OCI-LY7 (cell line): ENCODE results near the gene ZNF148. TPM values are rescaled to one million over a fixed set of nuclear protein-coding genes. Genes with fewer than 3 reads are reported as not detected.

Experiments
- BruUV-seq: library from RNA; stranded (reverse); fragments of 400-500 nt; replicated peaks from 2 replicates; lab custom pipeline; 2021; lab: Mats Ljungman, UMichigan
- CTCF ChIA-PET: fragments of 300-600 bp; sonication (Branson Sonifier 250); formaldehyde crosslinking; loops from one replicate; lab custom pipeline; 2022; ENCODE audit warnings: antibody characterized with exemption; ENCODE audit not compliant: unreplicated experiment; lab: Charles Lee
- POLR2A ChIA-PET: fragments of 300-600 bp; sonication (Branson Sonifier 250); formaldehyde crosslinking; loops from one replicate; lab custom pipeline; 2022; ENCODE audit warnings: antibody characterized with exemption; lab: Charles Lee
- DNase-seq: peaks from one replicate; pipeline ENCODE4 v3.0.0-alpha.2; 2015; ENCODE audit warnings: low spot score
- H2AFZ ChIP-seq: fragments of 200-600 bp; sonication (generic), shearing (Covaris generic); 2 replicates; pipeline ENCODE4 v1.6.1; 2014; ENCODE audit warnings: mild to moderate bottlenecking, antibody characterized with exemption, low read length, moderate library complexity
- H3K27ac ChIP-seq: fragments of 200-600 bp; sonication (generic); 2 replicates; pipeline ENCODE4 v1.5.1; 2014; ENCODE audit warnings: mixed run types, low read depth, mild to moderate bottlenecking, moderate library complexity, low read length, inconsistent platforms; ENCODE audit not compliant: poor library complexity, severe bottlenecking
- H3K36me3 ChIP-seq: fragments of 200-600 bp; sonication (generic); 2 replicates; pipeline ENCODE4 v1.6.1; 2014; ENCODE audit warnings: mild to moderate bottlenecking, antibody characterized with exemption, low read length, moderate library complexity, mixed read lengths; ENCODE audit not compliant: insufficient read depth
- H3K4me1 ChIP-seq: fragments of 200-600 bp; sonication (generic); 2 replicates; pipeline ENCODE4 v1.5.1; 2014; ENCODE audit warnings: mild to moderate bottlenecking, low read length; ENCODE audit not compliant: insufficient read depth, poor library complexity, severe bottlenecking
- H3K4me2 ChIP-seq: fragments of 200-600 bp; sonication (generic); 2 replicates; pipeline ENCODE4 v1.6.1; 2014; ENCODE audit warnings: mild to moderate bottlenecking, low read length
- H3K4me3 ChIP-seq: fragments of 200-600 bp; sonication (generic); 2 replicates; pipeline ENCODE4 v1.5.1; 2014; ENCODE audit warnings: mild to moderate bottlenecking, low read depth, low read length; ENCODE audit not compliant: poor library complexity, severe bottlenecking
- H3K79me2 ChIP-seq: fragments of 200-600 bp; sonication (generic); 2 replicates; pipeline ENCODE4 v1.6.1; 2016; ENCODE audit warnings: low read depth, mild to moderate bottlenecking, low read length, moderate library complexity, mixed read lengths; ENCODE audit not compliant: insufficient read depth
- H3K9me2 ChIP-seq: fragments of 200-600 bp; sonication (generic); 2 replicates; pipeline ENCODE4 v1.6.1; 2016; ENCODE audit warnings: mild to moderate bottlenecking, low read length, mixed read lengths; ENCODE audit not compliant: insufficient read depth
- H3K9me3 ChIP-seq: fragments of 200-600 bp; sonication (generic); 2 replicates; pipeline ENCODE4 v1.6.1; 2014; ENCODE audit warnings: mild to moderate bottlenecking, mixed run types, low read length, mixed read lengths
- H4K20me1 ChIP-seq: fragments of 200-600 bp; sonication (generic); 2 replicates; pipeline ENCODE4 v1.6.1; 2014; ENCODE audit warnings: mild to moderate bottlenecking, antibody characterized with exemption, low read length, moderate library complexity, mixed read lengths; ENCODE audit not compliant: insufficient read depth
- CTCF ChIP-seq: fragments of 200-600 bp; sonication (generic); conservative IDR thresholded peaks from 2 replicates; pipeline ENCODE4 v1.5.1; 2014; ENCODE audit warnings: mild to moderate bottlenecking, antibody characterized with exemption, low read length, moderate library complexity, mixed read lengths
- EZH2phosphoT487 ChIP-seq: fragments of 200-600 bp; sonication (generic); IDR thresholded peaks from 2 replicates; pipeline ENCODE4 v1.6.1; 2018; ENCODE audit warnings: low read depth, borderline replicate concordance, mild to moderate bottlenecking, mixed run types, antibody characterized with exemption, low read length, moderate library complexity, mixed read lengths
- intact Hi-C: fragments of 100-400 bp; cut with micrococcal nuclease; formaldehyde crosslinking; loops from one replicate; pipeline ENCODE4 v1.10.0; 2022; ENCODE audit not compliant: unreplicated experiment
- total RNA-seq, 2 experiments: library from RNA; depleted of rRNA in 1 of 2; stranded (reverse); fragments of >200 nt in 1 of 2; shearing (Covaris generic) in 1 of 2; gene quantifications; 2 replicates each; pipeline ENCODE4 v1.2.3, GENCODE V29; 2014 to 2022

ZNF148 gene
- total RNA-seq, 2 experiments from 2014 or later: 19.8 to 35.4 TPM

DNA sequence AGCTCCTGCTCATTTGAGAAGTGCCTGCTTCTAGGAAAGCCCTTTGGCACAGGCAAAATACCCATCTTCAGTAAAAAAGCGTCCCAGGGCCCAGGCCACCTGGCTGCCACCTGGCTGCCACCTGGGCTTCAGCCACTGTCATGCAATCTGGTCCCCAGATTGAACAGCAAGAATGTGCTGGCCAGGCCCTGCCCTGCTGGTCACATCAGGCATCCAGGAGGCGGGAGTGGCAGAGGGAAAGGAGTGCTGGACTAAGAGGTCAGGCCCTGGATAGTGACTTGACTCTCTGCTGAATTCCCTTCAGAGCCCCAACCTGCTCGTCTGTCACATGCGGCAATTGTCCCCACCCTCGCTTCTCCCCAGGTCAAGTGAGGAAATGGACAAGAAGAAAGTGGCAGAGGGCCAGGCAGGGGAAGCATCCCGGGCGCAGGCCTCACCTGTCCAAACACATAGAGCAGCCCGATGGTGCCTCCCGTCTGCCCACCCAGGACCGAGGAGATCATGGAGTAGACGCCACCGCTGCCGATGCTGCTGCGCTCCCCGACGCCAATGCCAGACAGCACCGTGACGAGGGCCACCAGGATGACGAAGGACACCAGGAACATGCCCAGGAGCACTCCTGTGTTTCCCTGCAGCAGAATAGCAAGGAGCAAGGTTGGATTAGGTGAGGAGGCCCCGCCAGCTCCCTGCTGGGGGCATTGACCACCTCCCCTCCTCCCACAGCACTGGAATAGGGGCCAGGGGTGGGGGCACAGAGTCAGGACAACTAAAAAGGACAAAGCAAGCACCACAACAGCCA is 188.1 kb downstream of the ZNF148 start:
- Histone ChIP-seq H3K4me3 (no peak overlapping the region), H3K4me2 (no peak overlapping the region), H2AFZ (no peak overlapping the region), H4K20me1 (no peaks in the 10 kb centered on the region), H3K36me3 (no peaks in the 10 kb centered on the region), H3K9me2 (no peaks in the 10 kb centered on the region), H3K9me3 (no peaks in the 10 kb centered on the region), H3K4me1 (peaks cover 3% of the 10 kb centered on the region), H3K79me2 (no peaks in the 10 kb centered on the region), H3K27ac (no peak overlapping the region)
- CTCF ChIA-PET: no interaction called here
- DNase-seq: no peak
- POLR2A ChIA-PET: no interaction called here
- intact Hi-C loops: no loop called here
- BruUV-seq: no TSS peak
- TF ChIP-seq EZH2phosphoT487 (no peak), CTCF (no peak)

GRCh38 chr3:125186261-125186787 is 188.8 kb downstream of the ZNF148 start:
- ChIA-PET CTCF (no interaction called here), POLR2A (interaction anchor here (0.6 kb wide), 1 partner anchor 901 kb away, joined by 3 read pairs; no protein-coding TSS in a partner anchor)
- Histone ChIP-seq H3K4me3 (no peak overlapping the region), H2AFZ (no peak overlapping the region), H3K36me3 (no peaks in the 10 kb centered on the region), H3K9me2 (no peaks in the 10 kb centered on the region), H3K27ac (no peak overlapping the region), H3K9me3 (no peaks in the 10 kb centered on the region), H4K20me1 (no peaks in the 10 kb centered on the region), H3K4me1 (no peaks in the 10 kb centered on the region), H3K79me2 (no peaks in the 10 kb centered on the region), H3K4me2 (no peak overlapping the region)
- BruUV-seq: no TSS peak
- intact Hi-C loops: no loop called here
- TF ChIP-seq EZH2phosphoT487: no peak
- no peak for TF ChIP-seq CTCF
- DNase-seq: no peak

DNA sequence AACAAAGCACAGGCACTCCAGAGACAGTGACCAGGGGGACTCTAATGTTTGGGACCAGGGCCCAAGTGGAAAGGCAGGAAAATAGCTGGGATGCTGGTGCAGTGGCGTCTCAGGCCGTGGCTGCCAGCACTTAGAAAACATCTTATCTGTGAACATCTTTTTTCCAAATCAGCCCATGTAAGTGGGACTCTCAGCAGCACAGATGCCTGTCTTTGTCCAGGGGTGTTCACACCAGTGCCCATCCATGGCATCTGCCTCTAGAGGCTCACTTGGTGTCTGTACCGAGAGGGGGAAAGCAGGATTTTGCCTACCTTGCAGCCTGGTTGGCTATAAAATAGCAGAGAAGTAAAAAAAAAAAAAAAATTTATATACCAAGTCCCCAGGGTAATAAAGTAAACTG is 189.3 kb downstream of the ZNF148 start:
- TF ChIP-seq CTCF (no peak), EZH2phosphoT487 (no peak)
- no peaks in the 10 kb centered on the region for H3K36me3 ChIP-seq
- H4K20me1 ChIP-seq: no peaks in the 10 kb centered on the region
- BruUV-seq: no TSS peak
- no peaks in the 10 kb centered on the region for H3K79me2 ChIP-seq
- no peak overlapping the region for H3K27ac ChIP-seq
- H3K4me2 ChIP-seq: no peak overlapping the region
- H2AFZ ChIP-seq: no peak overlapping the region
- intact Hi-C loops: no loop called here
- DNase-seq: no peak
- H3K9me2 ChIP-seq: no peaks in the 10 kb centered on the region
- CTCF ChIA-PET: no interaction called here
- no peak overlapping the region for H3K4me3 ChIP-seq
- no peaks in the 10 kb centered on the region for H3K9me3 ChIP-seq
- no peaks in the 10 kb centered on the region for H3K4me1 ChIP-seq
- POLR2A ChIA-PET: interaction anchor here (0.6 kb wide), 1 partner anchor 901 kb away, joined by 3 read pairs; no protein-coding TSS in a partner anchor
